DMS79 treated with DMSO at 0.1 percent for 48 hours (cell line): ENCODE data around the gene GRHPR.
"Not testable (repeated sequence)": the region's sequence is repeated elsewhere in the genome, so short reads cannot be mapped to it uniquely, and the experiment has no call there.

Experiments
- DNase-seq: peaks from one replicate; lab custom pipeline; 2025; lab: John Stamatoyannopoulos, UW

Gene GRHPR

DNA sequence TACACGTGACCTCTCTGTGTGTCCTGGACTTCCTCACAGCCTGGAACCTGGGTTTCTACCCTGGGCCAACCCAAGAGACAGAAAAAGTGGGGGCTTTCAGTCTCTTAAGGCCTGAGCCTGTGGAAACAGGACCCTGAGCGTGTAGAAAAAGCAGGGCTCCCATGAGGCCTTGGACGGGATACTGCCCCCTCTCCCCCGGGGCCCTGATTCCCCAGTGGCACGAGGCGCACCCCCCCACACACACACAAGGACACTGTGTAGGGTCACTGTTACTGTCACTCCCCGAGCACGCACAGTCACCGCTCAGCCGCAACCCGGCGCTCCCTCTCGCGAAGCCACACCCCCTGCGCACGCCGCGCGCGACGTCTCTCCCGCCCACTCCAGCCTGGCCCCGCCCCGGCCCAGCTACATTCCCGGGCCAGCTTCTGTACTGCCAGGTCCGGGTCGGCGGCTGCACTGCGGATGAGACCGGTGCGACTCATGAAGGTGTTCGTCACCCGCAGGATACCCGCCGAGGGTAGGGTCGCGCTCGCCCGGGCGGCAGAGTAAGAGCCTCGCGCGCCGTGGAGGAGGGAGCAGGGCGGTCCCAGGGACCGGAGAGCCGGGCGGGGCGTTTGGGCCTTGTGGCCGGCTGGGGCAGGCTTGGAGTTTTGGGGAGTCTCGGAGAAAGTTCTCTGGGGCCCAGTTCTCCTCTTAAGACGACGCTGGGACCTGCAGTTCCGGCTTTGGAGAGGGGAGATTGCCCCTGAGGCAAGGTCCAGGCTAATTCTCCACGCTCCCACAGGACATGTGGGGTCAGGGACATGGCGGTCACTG, at the start of gene GRHPR:
TSS of gene GRHPR (plus strand) at position 408 of the 816 bp plus-strand sequence. CDS start at position 463, 55 bp downstream.
- DNase-seq, result peak; percentile 83

DNA sequence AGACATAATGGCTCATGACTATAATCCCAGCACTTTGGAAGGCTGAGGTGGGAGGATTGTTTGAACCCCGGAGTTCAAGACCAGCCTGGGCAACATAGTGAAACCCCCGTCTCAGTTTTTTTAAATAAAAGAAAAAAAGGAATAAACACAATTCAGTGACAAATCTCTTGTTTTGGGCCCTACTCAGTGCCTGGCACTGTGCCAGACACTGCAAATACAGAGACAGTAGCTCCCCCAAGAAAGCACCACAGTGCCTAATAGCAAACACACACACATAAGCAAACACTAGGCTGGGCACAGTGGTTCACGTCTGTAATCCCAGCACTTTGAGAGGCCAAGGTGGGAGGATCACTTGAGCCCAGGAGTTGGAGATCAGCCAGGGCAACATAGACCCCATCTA, 49.7 kb upstream of the GRHPR start:
- DNase-seq, result no peak

- no peak for DNase-seq
These were observed 48.9 kb upstream of the GRHPR start for GRCh38 chr9:37373621-37374020.

DNA sequence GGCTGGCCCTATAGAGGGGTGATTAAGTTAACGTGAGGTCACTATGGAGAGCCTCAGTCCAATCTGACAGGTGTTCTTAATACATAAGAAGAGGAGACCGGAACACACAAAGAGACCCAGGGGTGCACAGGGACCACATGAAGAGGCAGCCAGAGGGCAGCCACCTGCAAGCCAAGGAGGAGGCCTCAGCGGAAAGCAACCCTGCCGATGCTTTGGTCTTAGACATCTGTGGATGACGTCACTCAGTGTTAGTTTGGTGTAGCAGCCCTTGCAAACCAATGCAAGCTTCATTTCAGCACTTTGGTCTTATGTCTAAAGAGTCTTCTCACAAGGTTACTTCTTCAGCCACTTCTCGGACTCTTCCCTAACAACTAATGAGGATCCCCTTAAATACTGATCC, 47.6 kb upstream of the GRHPR start:
- no peak for DNase-seq

DNA sequence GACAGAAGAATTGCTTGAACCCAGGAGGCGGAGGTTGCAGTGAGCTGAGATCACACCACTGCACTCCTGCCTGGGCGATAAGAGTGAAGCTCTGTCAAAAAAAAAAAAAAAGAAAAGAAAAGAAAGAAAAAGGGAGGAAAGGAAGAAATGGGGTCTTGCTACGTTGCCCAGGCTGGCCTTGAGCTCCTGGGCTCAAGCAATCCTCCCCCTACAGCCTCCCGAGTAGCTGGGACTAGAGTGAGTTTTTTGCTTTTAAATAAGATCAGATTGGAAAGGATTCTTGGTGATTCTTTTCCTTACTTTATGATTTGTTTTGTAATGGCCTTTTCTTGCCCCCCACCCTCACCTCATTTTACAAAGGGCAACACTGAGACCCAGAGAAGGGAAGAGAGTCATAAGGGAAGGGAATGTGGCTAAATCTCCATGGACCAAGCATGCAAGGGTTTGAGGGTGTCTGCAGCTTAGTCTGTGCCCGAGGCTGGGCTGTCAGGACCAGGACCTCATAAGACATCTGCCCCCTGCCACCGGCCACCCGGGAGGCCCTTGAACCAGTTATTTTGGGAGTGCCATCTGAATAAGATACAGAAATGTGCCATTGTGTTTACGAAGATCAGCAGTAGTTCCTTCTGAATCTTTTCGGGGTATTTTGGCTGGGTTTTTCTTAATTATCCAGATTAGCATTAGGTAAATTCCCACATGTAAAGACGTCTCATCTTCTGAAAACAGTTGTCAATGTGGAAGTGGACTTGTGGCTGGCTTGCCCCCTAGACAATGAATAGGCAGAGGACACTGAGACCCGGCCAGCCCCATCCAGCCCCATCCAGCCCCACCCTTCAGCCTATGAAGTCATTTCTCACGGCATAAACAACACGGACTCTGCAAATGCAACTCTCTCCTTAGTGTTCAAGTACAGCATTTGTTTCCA, 44.5 kb upstream of the GRHPR start:
- no peak for DNase-seq

- no peak for DNase-seq
These were observed 43.9 kb upstream of the GRHPR start for GRCh38 chr9:37378613-37379004.

GRCh38 chr9:37379835-37380234, 42.7 kb upstream of the GRHPR start:
- no peak for DNase-seq

- DNase-seq, result no peak
These were observed 41.9 kb upstream of the GRHPR start for GRCh38 chr9:37380570-37380969.

DNA sequence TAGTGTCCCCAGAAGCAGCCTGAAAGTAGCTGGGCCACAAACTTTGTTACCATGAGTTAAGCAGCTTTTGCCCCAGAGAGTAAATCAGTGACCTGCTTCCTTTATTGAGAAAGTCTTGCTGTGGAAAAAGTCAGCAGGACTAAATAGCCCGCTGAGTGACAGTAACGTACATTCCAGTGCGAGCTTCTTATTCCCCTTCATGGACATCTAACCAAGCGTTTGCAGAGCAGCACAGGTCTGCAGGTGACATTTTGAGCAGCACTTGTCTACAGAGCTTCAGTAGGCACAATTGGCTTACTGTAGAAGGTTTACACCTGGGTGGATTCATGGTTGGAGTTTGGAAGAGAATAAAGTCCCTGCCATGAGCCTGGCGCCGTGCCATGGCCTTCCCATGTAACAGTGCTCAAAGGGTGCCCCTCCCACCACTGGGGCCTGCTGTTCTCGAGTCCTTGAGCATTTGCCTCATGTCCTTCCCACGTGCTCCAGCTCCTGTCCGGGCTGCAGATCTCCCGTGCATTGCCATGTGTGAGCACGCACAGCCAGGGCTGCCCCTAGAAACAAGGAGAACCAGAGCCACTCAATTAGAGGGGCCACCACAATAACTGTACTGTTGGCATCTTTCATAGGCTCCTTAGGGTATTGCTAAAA, 41.3 kb upstream of the GRHPR start:
- DNase-seq, result peak; percentile 14

DNA sequence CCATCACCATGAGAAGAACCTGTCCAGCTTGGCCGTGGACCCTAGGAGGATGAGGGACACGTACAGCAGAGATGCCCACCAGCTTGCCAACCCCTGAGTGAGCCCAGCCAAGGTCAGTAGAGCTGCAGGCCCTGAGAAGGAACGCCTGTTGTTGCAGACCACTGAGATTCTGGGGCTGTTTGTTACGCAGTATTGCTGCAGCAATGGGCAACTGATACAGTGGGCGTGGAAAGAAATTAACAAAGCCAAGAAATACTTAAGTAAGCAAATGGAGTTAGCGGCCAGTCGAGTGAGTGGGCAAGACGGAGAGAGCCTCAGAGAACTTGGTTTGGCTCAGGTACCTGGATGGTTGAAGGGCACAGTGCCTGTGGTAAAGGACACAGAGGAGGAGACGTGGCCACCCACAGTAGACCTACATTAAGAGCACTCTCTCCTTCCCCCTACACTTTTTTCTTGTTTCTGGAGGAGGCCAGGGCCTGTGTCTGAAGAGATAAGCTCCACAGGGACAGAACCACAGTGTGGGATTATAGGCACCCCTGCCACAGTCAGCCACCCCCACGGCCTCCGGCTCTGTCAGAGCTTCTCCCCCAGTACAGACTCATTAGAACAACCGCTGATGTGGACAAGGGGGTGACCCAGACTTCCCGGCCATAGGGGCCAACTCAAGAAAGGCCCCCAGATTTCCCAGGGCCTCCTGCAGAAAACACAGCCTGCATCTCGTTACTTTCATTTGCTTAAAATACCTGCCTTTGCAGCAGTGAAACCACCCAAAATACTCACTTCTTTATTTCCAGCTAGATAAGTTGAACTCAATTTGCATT, 40.1 kb upstream of the GRHPR start:
- DNase-seq, result no peak

- DNase-seq, result no peak
These were observed 39.5 kb upstream of the GRHPR start for GRCh38 chr9:37382982-37383357.

DNA sequence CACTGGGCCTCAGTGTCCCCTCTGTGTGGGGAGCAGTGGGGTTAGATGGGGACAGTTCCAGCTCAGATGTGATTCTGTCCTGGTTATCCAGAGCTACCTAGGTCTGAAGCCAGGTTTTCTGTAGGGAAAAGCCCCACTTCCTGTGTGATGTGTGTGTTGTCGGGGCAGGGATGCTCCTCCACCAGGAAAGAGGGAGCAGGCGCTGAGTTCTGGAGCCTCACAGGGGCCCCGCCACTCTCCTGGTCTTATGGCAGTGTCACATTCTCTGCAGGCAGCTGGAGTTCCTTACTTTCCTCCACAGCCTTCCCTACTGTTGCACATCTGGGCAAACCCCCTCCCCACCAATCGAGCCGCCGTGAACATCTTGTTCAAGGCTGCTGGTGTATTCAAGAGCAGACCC, 39.1 kb upstream of the GRHPR start:
- no peak for DNase-seq

DNA sequence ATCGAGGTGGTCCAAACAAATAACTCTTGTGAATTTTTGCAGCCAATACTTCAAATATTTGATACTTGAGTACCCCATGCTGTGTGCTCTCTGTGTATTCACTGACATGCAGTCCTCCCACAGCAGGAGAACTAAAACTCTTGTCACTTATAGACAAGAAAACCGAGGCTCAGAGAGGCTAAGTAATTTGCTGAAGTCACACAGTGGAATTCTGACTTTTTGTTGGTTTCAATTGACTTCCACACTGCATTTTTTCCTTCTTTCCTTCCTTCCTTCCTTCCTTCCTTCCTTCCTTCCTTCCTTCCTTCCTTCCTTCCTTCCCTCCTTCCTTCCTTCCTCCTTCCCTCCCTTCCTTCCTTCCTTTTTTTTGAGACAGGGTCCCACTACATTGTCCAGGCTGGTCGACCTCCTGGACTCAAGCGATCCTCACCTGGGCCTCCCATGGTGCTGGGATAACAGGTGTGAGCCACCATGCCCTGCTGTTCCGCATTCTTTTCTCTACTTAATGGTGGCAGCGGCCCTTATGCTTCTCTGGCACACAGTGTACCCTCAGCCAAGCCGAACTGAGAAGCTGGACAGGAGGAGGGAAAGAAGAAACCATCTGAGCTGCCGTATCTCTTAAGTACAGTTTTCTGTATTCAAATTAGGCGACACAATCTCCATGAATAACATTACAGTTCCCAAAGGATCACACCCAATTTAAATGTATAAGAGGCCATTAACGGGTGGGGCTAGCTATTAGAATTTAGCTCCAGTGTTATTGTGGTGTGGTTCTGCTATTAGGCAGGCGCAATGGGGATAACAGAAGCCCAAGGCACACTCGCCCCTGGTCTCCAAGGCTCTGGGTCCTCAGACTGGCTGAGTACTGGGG, 38.4 kb upstream of the GRHPR start:
- no peak for DNase-seq

DNA sequence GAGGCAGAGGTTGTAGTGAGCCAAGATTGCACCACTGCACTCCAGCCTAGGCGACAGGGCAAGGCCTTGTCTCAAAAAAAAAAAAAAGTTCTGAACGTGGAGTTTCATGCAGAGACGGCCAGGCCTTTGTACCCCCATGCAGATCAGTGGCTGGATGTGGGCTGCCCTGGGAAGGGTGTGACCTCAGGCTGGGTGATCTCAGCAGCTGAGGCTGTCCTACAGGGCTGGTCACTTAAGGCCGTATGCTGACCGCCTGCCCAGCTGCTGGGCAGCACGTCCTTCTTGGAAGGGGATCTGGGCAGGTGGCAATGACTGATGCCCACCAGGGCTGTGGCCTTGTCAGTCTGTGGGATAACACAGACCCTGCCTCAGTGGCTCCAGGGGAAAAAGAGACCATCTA, 37.2 kb upstream of the GRHPR start:
- no peak for DNase-seq

- DNase-seq, result no peak
These were observed 35.5 kb upstream of the GRHPR start for GRCh38 chr9:37386988-37387387.

- no peak for DNase-seq
These were observed 31.7 kb upstream of the GRHPR start for GRCh38 chr9:37390759-37391158.

- DNase-seq, result no peak
These were observed 30.2 kb upstream of the GRHPR start for GRCh38 chr9:37392272-37392671.

- no peak for DNase-seq
These were observed 27.3 kb upstream of the GRHPR start for GRCh38 chr9:37395229-37395628.

GRCh38 chr9:37395663-37396062, 26.8 kb upstream of the GRHPR start:
- no peak for DNase-seq

DNA sequence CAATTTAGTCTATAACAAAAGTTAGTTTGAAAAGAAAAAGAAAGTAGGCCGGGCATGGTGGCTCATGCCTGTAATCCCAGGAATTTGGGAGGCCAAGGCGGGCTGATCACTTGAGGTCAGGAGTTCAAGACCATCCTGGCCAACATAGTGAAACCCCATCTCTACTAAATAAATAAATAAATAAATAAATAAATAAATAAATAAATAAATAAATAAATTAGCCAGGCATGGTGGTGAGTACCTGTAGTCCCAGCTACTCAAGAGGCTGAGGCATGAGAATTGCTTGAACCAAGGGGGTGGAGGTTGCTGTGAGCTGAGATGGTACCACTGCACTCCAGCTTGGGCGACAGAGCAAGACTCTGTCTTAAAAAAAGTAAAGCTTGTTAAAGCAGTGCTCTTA, 24.5 kb upstream of the GRHPR start:
- DNase-seq, result not testable (repeated sequence)
